RWPE1 (cell line): Measurements from ENCODE around the gene AOC3.
"Not testable (repeated sequence)": the region's sequence is repeated elsewhere in the genome, so short reads cannot be mapped to it uniquely, and the experiment has no call there.

Experiments
- CTCF ChIA-PET: fragments of 350-600 bp; sonication (Branson Sonifier 250); formaldehyde crosslinking; extraction: SDS; loops from one replicate; lab custom pipeline; 2021; lab: Yijun Ruan, JAX
- POLR2A ChIA-PET: fragments of 400-600 bp; formaldehyde crosslinking; extraction: SDS; loops from one replicate; lab custom pipeline; 2020; ENCODE audit warnings: antibody characterized with exemption; ENCODE audit not compliant: low non-redundant PET; lab: Yijun Ruan, JAX
- DNase-seq: peaks from one replicate; pipeline ENCODE4 v3.0.0; 2012; ENCODE audit warnings: low spot score
- H3K27ac ChIP-seq: fragments of 450-650 bp; 2 replicates; pipeline ENCODE4 v1.5.1; 2017
- CTCF ChIP-seq: fragments of 450-650 bp; conservative IDR thresholded peaks from 2 replicates; pipeline ENCODE4 v1.5.1; 2017; ENCODE audit warnings: low read depth, mild to moderate bottlenecking

AOC3 gene

GRCh38 chr17:42865638-42866094 lies 14.7 kb downstream of the AOC3 start:
- no peak overlapping the region for H3K27ac ChIP-seq
- ChIA-PET POLR2A (no interaction called here), CTCF (interaction anchor here (0.6 kb wide), 1 partner anchor 37 kb away, joined by 3 read pairs; no protein-coding TSS in a partner anchor)
- DNase-seq: no peak
- no peak for TF ChIP-seq CTCF

- H3K27ac ChIP-seq: no peak overlapping the region
- ChIA-PET POLR2A (no interaction called here), CTCF (interaction anchor here (0.7 kb wide), 1 partner anchor 105 kb away, joined by 3 read pairs; no protein-coding TSS in a partner anchor)
- TF ChIP-seq CTCF: no peak
- no peak for DNase-seq
Observed at GRCh38 chr17:42866216-42866615, 15.2 kb downstream of the AOC3 start.

- no peak for DNase-seq
- no peak for TF ChIP-seq CTCF
- CTCF ChIA-PET: interaction anchor here (0.7 kb wide), 1 partner anchor 104 kb away, joined by 3 read pairs; no protein-coding TSS in a partner anchor
- no peak overlapping the region for H3K27ac ChIP-seq
- POLR2A ChIA-PET: no interaction called here
Observed at GRCh38 chr17:42866631-42867575, 15.9 kb downstream of the AOC3 start.

GRCh38 chr17:42867694-42868261 lies 16.8 kb downstream of the AOC3 start:
- POLR2A ChIA-PET, H3K27ac ChIP-seq, DNase-seq, CTCF ChIA-PET: not testable (repeated sequence)

GRCh38 chr17:42868338-42868737 lies 17.3 kb downstream of the AOC3 start:
- no peak for DNase-seq
- POLR2A ChIA-PET: no interaction called here
- no peak overlapping the region for H3K27ac ChIP-seq
- CTCF ChIA-PET: no interaction called here
- no peak for TF ChIP-seq CTCF

GRCh38 chr17:42871647-42872046 lies 20.6 kb downstream of the AOC3 start:
- DNase-seq: no peak
- ChIA-PET CTCF (no interaction called here), POLR2A (no interaction called here)
- H3K27ac ChIP-seq: no peak overlapping the region
- no peak for TF ChIP-seq CTCF
